Measurements from ENCODE around the gene LECT2.

Gene LECT2

DNA sequence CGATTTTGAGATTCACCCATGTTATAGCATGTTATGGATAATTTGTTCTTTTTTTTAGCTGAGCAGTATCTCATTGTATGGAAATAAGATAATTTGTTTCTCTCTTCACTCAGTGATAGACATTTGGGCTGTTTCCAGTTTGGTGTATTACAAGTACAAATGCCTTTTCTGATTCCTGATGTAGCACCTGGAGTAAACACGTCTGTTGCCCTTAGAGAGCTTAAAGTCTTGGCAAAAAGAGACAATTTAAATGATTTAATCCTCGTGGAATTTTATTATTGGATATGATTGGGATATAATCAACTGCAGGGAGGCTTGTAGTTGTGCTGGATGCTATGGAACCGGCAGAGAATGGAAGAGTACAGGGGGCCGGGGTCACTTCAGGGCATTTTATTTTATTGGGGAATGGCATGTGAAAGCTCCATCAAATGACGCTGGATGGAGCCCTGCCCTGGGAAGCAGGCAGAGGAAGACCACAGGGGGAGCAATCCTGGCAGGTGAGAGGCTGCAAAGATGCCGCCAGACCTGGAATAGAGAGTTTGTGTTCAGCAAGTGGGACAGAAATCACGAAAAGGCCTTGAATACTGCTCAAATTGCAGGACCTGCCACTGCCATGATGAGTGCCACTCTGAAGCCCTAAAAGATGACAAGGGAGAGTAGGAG, 43.0 kb upstream of the LECT2 start:
- TF ChIP-seq, protein P1, sequence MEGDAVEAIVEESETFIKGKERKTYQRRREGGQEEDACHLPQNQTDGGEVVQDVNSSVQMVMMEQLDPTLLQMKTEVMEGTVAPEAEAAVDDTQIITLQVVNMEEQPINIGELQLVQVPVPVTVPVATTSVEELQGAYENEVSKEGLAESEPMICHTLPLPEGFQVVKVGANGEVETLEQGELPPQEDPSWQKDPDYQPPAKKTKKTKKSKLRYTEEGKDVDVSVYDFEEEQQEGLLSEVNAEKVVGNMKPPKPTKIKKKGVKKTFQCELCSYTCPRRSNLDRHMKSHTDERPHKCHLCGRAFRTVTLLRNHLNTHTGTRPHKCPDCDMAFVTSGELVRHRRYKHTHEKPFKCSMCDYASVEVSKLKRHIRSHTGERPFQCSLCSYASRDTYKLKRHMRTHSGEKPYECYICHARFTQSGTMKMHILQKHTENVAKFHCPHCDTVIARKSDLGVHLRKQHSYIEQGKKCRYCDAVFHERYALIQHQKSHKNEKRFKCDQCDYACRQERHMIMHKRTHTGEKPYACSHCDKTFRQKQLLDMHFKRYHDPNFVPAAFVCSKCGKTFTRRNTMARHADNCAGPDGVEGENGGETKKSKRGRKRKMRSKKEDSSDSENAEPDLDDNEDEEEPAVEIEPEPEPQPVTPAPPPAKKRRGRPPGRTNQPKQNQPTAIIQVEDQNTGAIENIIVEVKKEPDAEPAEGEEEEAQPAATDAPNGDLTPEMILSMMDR (IDR thresholded peaks at IDR 0.05), result no peak

DNA sequence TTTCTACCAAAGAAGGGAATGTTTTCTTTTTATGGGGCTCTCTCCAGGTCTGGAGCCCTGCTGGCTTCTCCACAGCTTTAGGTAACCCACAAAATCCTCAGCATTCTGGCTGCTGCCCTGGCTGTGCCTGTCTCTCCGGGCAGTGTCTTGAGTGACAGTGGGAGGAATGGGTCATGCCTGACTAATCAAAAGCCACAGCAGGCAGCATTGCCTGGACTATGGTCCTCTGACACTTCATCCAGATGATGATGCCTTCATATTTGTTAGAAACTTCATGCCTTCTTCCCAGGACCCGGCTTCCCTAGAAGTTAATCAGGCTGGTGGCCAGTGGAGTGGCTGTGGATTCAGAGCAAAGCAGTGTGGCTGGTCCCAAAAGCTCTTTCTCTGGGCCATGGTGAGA, 41.8 kb upstream of the LECT2 start:
- TF ChIP-seq, protein P1 (IDR thresholded peaks at IDR 0.05), result no peak

DNA sequence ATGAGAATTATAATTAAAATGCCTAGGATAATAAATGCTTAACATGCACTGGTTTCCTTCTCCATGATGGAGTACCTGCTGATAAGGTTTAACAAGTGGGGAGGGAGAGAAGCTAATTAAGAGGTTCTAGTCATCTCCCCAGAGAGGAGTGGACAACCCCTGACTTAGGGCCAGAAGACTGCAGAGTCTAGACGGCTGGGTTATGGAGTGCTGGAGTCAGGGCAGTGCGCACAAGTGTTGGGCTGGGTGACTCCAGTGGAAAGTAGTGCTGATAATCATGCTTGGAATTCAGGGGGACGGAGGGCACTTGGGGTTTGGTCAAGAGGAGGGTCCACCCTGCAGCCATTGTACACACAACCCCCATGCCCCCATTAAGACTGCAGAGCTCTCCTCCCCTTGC, 41.2 kb upstream of the LECT2 start:
- TF ChIP-seq, protein P1 (IDR thresholded peaks at IDR 0.05), result no peak

DNA sequence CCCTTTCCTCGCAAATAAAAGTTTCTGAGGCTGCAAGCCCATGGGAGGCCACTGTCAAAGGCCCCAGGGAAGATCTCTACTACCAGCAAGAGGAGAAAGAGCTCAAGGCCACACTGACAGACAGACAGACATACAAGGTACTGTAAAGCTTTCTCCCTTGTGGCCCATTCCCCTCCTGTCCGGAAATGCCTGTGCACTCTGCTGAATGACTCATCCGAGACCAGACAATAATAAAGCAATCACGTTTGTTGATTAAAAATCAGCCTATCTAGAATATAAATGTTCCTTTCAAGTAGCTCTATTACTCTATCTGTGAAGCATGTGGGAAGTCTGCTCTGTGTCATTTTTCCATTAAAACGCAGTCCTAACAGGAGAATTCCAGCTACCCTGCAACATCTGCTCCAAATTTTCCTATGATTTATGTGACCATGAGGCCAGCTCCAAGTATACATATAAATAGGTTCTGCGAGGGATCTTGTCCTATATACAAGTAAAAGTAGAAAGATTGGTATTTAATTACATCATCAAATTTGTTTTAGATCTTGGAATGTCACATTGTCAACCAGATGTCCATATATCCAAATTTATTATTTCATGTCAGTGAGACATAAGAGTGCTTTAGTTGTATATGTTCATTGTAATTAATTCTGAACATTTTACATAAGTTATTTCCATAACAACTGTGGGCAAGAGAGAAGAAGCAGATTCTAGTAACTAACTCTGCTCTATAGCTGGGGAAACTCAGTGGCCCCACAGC, 39.3 kb upstream of the LECT2 start:
- TF ChIP-seq, protein P1 (IDR thresholded peaks at IDR 0.05), result no peak

DNA sequence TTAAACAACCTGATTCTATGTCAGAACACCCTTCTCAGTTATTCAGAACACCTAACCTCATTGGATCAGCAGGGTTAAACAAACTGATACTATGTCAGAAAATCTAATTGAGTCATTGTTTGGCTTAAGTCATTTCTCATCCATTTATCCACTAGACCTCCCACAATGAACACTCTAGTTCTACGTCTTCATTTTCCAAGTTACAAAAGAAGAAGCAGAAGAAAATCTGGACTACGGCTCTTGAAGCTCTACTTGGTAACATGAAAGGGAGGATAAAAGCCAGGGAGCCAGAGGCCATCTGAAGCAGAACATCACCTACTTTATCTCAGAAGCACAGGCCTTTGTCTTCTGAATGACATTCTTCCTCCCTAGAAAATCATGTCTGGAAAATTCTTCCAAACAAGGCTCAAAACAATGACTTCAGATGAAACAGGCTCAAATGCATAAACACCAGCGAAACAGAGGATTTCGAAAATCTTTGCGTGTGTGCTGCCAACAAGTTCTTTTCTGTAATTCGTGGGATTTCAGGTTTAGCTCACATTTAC, 38.6 kb upstream of the LECT2 start:
- TF ChIP-seq, protein P1 (IDR thresholded peaks at IDR 0.05), result no peak

DNA sequence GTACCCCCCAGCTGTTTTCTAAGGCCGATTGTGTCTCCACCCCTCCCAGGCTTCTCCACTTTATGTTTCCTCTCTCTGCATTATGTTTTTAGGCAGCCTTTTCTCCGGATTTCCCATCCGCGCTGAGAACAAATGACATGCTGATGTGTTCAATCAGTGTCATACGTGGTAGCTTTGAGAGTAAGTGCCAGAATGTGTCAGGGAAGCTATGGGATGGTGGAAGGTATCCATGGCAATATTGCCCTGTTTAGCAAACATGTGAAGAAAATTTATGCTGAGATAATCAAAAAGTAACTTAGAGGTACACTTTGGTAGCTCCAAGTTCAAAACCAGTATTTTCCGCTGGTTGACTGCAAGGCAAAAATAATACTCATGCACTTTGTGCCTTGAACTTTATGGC, 36.6 kb upstream of the LECT2 start:
- TF ChIP-seq, protein P1 (IDR thresholded peaks at IDR 0.05), result no peak

DNA sequence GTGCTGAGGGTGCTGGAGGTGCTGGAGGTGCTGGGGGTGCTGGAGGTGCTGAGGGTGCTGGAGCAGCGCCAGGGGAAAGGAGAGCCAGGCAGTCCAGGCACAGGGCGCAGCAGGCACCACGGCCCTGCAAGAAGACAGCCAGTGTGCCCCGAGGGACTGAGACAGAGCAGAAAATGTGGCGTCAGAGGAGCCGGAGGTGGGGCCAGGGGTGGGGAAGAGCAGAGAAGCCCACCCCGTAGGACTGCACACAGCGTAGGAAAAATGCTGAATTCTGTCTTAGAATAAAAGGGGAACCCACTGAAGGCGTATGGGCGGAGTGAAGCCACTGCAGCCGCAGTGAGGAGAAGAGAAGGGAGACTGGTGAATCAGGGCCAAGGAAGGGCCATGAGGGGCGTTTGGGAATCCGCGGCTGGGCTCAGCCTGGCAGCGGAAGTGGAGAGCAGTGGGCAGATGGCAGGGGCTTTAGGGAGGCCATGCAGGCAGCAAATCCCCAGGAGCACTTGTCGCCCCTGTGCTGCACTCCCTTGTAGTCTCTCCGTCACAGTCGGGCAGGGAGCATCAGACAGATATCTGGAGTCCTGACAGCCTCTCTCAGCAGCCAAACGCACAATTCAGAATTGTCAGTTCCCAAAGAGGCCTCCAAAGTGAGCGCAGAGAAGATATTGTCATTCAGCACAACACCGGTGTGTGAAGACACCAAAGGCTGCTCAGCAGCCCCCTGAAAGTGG, 35.9 kb upstream of the LECT2 start:
- TF ChIP-seq, protein P1 (IDR thresholded peaks at IDR 0.05), result no peak

Measured in LNCAP (cell line).